Activated naive CD4-positive, alpha-beta T cell treated with anti-CD3 and anti-CD28 coated beads, Interleukin-2, amount 50 U/mL, for 16 hours (primary cell): ENCODE results near the gene AGGF1.
"Not testable (repeated sequence)": the region's sequence is repeated elsewhere in the genome, so short reads cannot be mapped to it uniquely, and the experiment has no call there.

ENCODE experiments used
- DNase-seq: peaks from one replicate; pipeline ENCODE4 v3.0.0-alpha.2; 2020

AGGF1 gene

GRCh38 chr5:77087484-77088261, 57.5 kb downstream of the AGGF1 start:
- no peak for DNase-seq

DNA sequence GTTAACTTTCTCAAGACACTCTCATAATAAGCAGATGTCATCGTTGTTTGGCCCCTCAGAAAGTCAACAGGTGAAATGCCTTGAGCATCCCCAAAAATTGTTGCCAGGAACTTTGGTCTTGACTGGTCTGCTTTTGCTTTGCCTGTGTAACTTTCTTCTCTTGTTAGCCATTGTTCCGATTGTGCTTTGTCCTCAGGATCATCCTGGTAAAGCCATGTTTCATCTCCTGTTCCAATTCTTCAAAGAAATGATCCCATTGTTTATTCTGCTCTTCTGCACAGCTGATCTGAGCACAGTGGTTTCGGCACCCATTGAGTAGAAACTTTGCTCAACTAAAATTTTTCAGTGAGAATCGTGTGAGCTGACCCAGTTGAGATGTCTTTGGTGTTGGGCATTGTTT, 65.0 kb downstream of the AGGF1 start:
- no peak for DNase-seq

DNA sequence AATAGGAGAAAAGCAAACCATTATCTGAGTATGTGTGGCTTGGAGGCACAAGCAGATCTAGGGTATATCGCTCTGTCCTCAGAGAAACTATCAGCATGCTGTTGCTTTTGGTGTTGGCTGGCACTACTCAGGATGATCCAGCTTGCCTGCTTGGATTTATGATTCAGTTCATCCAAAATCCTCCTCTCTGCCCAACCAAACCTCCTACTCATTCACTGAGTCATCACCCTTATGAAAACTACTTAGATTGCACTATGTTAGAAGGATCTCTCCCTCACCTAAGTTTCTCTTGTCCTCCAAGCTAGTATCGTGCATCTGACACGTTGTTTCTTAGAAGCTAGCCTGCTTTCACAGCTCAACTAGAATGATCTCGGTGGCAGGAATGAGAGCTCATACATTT, 71.1 kb downstream of the AGGF1 start:
- no peak for DNase-seq

DNA sequence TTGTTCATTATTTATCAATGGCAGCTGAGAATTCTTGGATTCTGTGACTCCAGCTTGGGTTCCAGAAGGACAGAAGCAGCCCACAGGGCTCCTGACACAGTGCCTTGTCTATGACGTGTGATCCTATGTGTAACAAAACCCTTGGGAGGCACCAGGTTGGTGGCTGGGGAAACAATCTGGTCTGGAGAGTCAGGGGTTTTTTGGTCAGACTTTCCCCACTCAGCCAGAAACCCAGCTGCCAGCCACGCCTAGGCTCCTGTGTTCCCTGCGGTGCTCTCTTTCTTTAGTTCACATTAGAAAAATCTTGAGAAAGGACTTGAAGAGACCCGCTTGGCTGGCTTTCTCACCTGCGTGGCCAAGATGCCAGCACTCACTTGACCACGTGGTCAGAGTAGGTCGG, 72.3 kb downstream of the AGGF1 start:
- no peak for DNase-seq

- no peak for DNase-seq
Observed at GRCh38 chr5:77103457-77103856, 73.3 kb downstream of the AGGF1 start.

- no peak for DNase-seq
Observed at GRCh38 chr5:77104813-77105212, 74.6 kb downstream of the AGGF1 start.

GRCh38 chr5:77107035-77107434, 76.8 kb downstream of the AGGF1 start:
- not testable (repeated sequence) for DNase-seq
